Mesenchymal stem cell (in vitro differentiated cells and primary cell): ENCODE measurements around the gene PRKAG2.

Experiments
- DNase-seq: peaks from one replicate; pipeline ENCODE4 v3.0.0-alpha.2; 2013
- H2AFZ ChIP-seq: one replicate; pipeline ENCODE4 v1.6.1; 2013; ENCODE audit warnings: low read depth, mild to moderate bottlenecking, control low read depth, inconsistent platforms, low read length, moderate library complexity
- H2AK5ac ChIP-seq: 2 replicates; pipeline ENCODE4 v1.6.1; 2013; ENCODE audit warnings: low read length, moderate library complexity, mild to moderate bottlenecking, inconsistent platforms; ENCODE audit not compliant: severe bottlenecking
- H2BK120ac ChIP-seq: one replicate; pipeline ENCODE4 v1.6.1; 2013; ENCODE audit warnings: low read depth, mild to moderate bottlenecking, inconsistent platforms, low read length, moderate library complexity
- H2BK12ac ChIP-seq, 2 experiments: one replicate each; pipeline ENCODE4 v1.6.1; 2013; ENCODE audit warnings: inconsistent platforms in 2 of 2, low read length in 2 of 2, mild to moderate bottlenecking in 2 of 2, moderate library complexity in 2 of 2, control low read depth in 1 of 2
- H2BK15ac ChIP-seq: one replicate; pipeline ENCODE4 v1.6.1; 2013; ENCODE audit warnings: mild to moderate bottlenecking, low read depth, inconsistent platforms; ENCODE audit not compliant: poor library complexity, severe bottlenecking
- H2BK5ac ChIP-seq: 2 replicates; pipeline ENCODE4 v1.6.1; 2013; ENCODE audit warnings: low read depth, mild to moderate bottlenecking, low read length, control low read depth, inconsistent platforms; ENCODE audit not compliant: poor library complexity, severe bottlenecking
- H3K14ac ChIP-seq, 2 experiments: one replicate each; pipeline ENCODE4 v1.6.1; 2013; ENCODE audit warnings: inconsistent platforms in 2 of 2, low read length in 2 of 2, control low read depth in 1 of 2, mild to moderate bottlenecking in 1 of 2, moderate library complexity in 1 of 2
- H3K18ac ChIP-seq, 2 experiments: one replicate each; pipeline ENCODE4 v1.6.1; 2013; ENCODE audit warnings: inconsistent platforms in 2 of 2, low read length in 2 of 2, control low read depth in 1 of 2, low read depth in 1 of 2, mild to moderate bottlenecking in 1 of 2
- H3K23ac ChIP-seq, 2 experiments: one replicate each; pipeline ENCODE4 v1.6.1; 2013; ENCODE audit warnings: inconsistent platforms in 2 of 2, low read length in 2 of 2, mild to moderate bottlenecking in 2 of 2, moderate library complexity in 2 of 2, control low read depth in 1 of 2
- H3K27ac ChIP-seq: 2 replicates; pipeline ENCODE4 v1.5.1; 2013; ENCODE audit warnings: mild to moderate bottlenecking, moderate library complexity, low read length, control low read depth, inconsistent platforms; ENCODE audit not compliant: poor library complexity, severe bottlenecking
- H3K27me3 ChIP-seq, 2 experiments: 2 replicates each; pipeline versions ENCODE4 v1.6.1 to v1.7.0; 2013; ENCODE audit warnings: low read length in 2 of 2, mild to moderate bottlenecking in 2 of 2, moderate library complexity in 2 of 2, control low read depth in 1 of 2, inconsistent platforms in 1 of 2; ENCODE audit not compliant: control insufficient read depth in 1 of 2, insufficient read depth in 1 of 2
- H3K36me3 ChIP-seq, 2 experiments: 2 replicates each; pipeline versions ENCODE4 v1.6.1 to v1.7.0; 2013; ENCODE audit warnings: low read length in 2 of 2, control low read depth in 1 of 2, inconsistent platforms in 1 of 2, low read depth in 1 of 2, mild to moderate bottlenecking in 1 of 2; ENCODE audit not compliant: insufficient read depth in 2 of 2, control insufficient read depth in 1 of 2
- H3K4ac ChIP-seq, 2 experiments: one replicate each; pipeline ENCODE4 v1.6.1; 2013; ENCODE audit warnings: inconsistent platforms in 2 of 2, low read length in 2 of 2, mild to moderate bottlenecking in 2 of 2, moderate library complexity in 2 of 2, control low read depth in 1 of 2, low read depth in 1 of 2
- H3K4me1 ChIP-seq: 2 replicates; pipeline ENCODE4 v1.6.1; 2013; ENCODE audit warnings: low read depth, low read length, control low read depth; ENCODE audit not compliant: control insufficient read depth, insufficient read depth
- H3K4me2 ChIP-seq: 2 replicates; pipeline ENCODE4 v1.6.1; 2013; ENCODE audit warnings: low read length, mild to moderate bottlenecking, inconsistent platforms; ENCODE audit not compliant: poor library complexity, severe bottlenecking
- H3K4me3 ChIP-seq, 2 experiments: 2 replicates each; pipeline versions ENCODE4 v1.5.1 to v1.7.0; 2013; ENCODE audit warnings: low read length in 2 of 2, mild to moderate bottlenecking in 2 of 2, control low read depth in 1 of 2, low read depth in 1 of 2; ENCODE audit not compliant: insufficient read depth in 1 of 2
- H3K79me1 ChIP-seq: replicated peaks from 2 replicates; pipeline ENCODE4 v1.6.1; 2013; ENCODE audit warnings: mild to moderate bottlenecking, control low read depth, low read length, inconsistent platforms; ENCODE audit not compliant: poor library complexity, severe bottlenecking
- H3K9ac ChIP-seq: 2 replicates; pipeline ENCODE4 v1.7.0; 2013; ENCODE audit warnings: mild to moderate bottlenecking, low read length, moderate library complexity
- H3K9me3 ChIP-seq: 2 replicates; pipeline ENCODE4 v1.7.0; 2013; ENCODE audit warnings: mild to moderate bottlenecking, low read length; ENCODE audit not compliant: control insufficient read depth
- H4K8ac ChIP-seq: one replicate; pipeline ENCODE4 v1.6.1; 2013; ENCODE audit warnings: inconsistent platforms, mild to moderate bottlenecking, low read length, moderate library complexity
- H4K91ac ChIP-seq: one replicate; pipeline ENCODE4 v1.6.1; 2013; ENCODE audit warnings: mild to moderate bottlenecking, low read length, inconsistent platforms
- WGBS: methylation state at CpG from one replicate; pipeline ENCODE4 v1.1.7; 2013; ENCODE audit warnings: mixed read lengths; 5-methylcytosine and 5-hydroxymethylcytosine counted together

Gene PRKAG2

DNA sequence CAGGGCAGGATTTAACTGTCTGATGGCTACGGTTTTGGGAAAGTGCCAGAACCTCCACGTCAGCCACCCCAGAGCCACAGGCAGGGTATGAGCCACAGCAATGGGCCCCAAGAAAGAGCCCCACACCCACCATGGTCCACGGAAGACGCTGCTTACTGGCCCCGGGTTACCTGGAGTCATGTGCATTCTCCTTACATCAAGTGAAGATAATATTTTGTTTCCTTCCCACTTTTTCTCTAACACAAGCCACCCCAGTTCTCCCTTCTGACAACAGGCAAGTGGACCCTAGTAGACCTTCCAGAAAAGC is 67.1 kb downstream of the PRKAG2 start:
- H3K27me3 ChIP-seq, result peaks cover 36 to 61% of the 10 kb centered on the region in 2 experiments
- no peak overlapping the region for H4K91ac ChIP-seq
- no peaks in the 10 kb centered on the region for H3K79me1 ChIP-seq
- H2AK5ac ChIP-seq, result no peak overlapping the region
- H3K23ac ChIP-seq, result no peak overlapping the region
- H2BK12ac ChIP-seq, result no peak overlapping the region
- H3K4me1 ChIP-seq, result peaks cover 7% of the 10 kb centered on the region
- H3K4me2 ChIP-seq, result no peak overlapping the region
- H3K9ac ChIP-seq, result no peak overlapping the region
- H3K4ac ChIP-seq, result no peak overlapping the region
- no peak overlapping the region for H4K8ac ChIP-seq
- no peak overlapping the region for H2BK120ac ChIP-seq
- H3K18ac ChIP-seq, result no peak overlapping the region
- no peak overlapping the region for H2BK15ac ChIP-seq
- H3K4me3 ChIP-seq, result no peak overlapping the region
- DNase-seq, result no peak
- no peak overlapping the region for H3K14ac ChIP-seq
- no peak overlapping the region for H3K27ac ChIP-seq
- H2BK5ac ChIP-seq, result no peak overlapping the region
- H3K36me3 ChIP-seq, result no peaks in the 10 kb centered on the region
- peaks cover 4% of the 10 kb centered on the region for H3K9me3 ChIP-seq
- WGBS, result 89% methylated on average over 5 of the region's 5 CpGs
- H2AFZ ChIP-seq, result no peak overlapping the region

DNA sequence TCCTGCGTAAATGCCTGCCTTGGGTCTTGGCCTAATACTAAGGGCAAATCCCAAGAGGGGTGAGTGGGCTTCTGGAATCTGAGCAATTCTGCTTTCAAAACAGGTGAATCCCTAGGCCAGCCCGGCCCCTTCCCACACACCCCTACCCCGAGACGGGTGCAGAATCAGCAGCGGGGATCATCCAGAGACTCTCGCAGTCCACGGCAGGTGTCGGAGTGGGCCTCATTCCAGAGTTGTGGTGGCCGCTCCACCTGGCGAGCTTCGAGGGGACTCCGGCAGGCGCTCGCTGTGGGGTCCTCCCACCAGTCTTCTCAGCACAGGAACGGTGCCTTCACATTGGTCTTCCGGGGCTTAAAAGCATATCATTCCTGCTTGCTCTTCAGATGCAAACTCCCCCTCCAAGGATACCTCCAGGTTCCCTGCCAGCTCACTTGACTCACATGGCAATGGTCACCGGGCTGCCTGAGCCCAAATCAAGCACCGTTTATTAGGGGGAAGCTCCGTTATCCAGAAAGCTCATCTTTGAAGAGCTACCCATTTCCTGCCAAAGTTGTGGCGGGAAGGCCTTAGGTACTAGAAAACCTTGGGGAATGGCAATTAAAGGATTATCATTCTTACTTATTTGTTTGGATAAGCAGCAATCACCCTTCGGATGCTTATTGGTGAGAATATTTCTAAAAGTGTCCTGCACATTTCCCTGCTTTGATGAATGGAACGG is 67.6 kb downstream of the PRKAG2 start:
- Histone ChIP-seq H3K4ac (no peak overlapping the region), H3K18ac (no peak overlapping the region), H2AK5ac (no peak overlapping the region), H3K4me3 (no peak overlapping the region), H4K8ac (no peak overlapping the region), H2BK5ac (no peak overlapping the region), H2BK120ac (no peak overlapping the region), H3K14ac (no peak overlapping the region), H3K4me1 (peaks cover 3% of the 10 kb centered on the region), H3K27ac (no peak overlapping the region), H3K9me3 (peaks cover 4% of the 10 kb centered on the region), H3K27me3 (peaks cover 36 to 61% of the 10 kb centered on the region in 2 experiments), H3K23ac (no peak overlapping the region), H2AFZ (no peak overlapping the region), H3K79me1 (no peaks in the 10 kb centered on the region), H2BK12ac (no peak overlapping the region), H3K9ac (no peak overlapping the region), H2BK15ac (no peak overlapping the region), H3K4me2 (no peak overlapping the region), H3K36me3 (no peaks in the 10 kb centered on the region), H4K91ac (no peak overlapping the region)
- DNase-seq, result no peak
- WGBS, result 92% methylated on average over 22 of the region's 22 CpGs

DNA sequence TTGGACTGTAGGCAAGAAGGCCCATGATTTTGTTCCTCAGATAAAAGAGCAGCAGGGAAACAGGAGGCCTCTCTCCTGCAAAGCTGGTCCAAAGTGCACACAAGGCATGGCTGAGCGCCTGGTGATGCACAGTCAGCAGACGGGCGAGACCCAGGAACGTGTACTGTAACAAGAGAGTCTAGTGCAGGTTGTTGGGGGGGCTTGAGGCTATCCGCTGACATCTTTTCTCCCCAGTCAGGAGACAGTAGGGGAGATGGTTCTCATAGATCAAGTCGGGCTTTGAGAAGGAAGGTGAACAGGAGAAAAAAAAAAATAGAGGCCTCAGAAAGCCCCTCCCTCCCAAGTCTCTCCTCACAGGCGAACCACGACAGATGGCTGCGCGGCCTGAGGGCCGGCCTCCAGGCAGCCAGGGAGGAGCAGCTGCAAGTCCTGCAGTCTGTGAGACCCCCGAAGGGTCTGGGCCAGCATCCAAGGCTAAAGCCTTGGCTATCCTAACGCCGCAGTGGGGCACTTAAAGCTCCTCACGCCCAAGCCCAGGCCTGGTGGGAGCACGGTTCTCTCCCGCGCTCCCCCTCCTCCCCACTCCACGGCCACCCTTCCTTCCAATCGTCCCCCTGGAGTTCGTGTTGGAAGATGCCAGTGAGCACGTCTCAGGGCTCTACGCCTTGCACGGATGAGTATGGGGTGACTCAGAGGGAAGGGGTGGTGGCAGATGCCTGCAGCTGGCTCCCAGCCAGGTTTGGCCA is 68.3 kb downstream of the PRKAG2 start:
- Histone ChIP-seq H2BK12ac (no peak overlapping the region), H3K4me1 (peaks cover 3% of the 10 kb centered on the region)

DNA sequence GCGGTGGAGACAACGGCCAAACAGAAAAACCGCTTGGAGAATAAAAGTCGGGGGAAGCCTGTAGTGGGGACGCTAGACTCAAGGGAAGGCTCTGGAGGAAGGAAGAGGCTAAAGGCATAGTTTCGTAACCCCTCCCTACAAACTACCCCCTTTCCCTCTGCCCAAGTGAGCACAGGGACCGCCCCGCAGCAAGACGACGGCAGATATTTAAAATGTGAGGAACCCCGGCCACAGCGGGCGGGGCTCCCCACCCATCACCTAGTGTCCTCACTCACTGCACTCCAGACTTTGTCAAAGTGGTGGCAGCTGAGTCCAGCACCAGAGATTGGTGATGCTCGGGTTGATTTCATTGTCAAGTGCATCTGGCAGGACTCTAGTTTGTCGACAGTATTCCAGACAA is 69.1 kb downstream of the PRKAG2 start:
- Histone ChIP-seq H3K36me3 (no peaks in the 10 kb centered on the region), H4K8ac (no peak overlapping the region), H3K4me1 (peaks cover 3% of the 10 kb centered on the region), H3K23ac (no peak overlapping the region), H3K27ac (no peak overlapping the region), H3K9me3 (peaks cover 4% of the 10 kb centered on the region), H3K79me1 (no peaks in the 10 kb centered on the region), H2BK5ac (no peak overlapping the region), H3K14ac (no peak overlapping the region), H3K4me2 (no peak overlapping the region), H2BK12ac (no peak overlapping the region), H3K4ac (no peak overlapping the region), H2AK5ac (no peak overlapping the region), H3K9ac (no peak overlapping the region), H3K27me3 (peaks cover 31 to 48% of the 10 kb centered on the region in 2 experiments), H4K91ac (no peak overlapping the region), H2AFZ (no peak overlapping the region), H2BK120ac (no peak overlapping the region), H2BK15ac (no peak overlapping the region), H3K4me3 (no peak overlapping the region), H3K18ac (no peak overlapping the region)
- WGBS, result 93% methylated on average over 13 of the region's 15 CpGs
- no peak for DNase-seq

More for the DNA sequence above, 68.3 kb downstream of the PRKAG2 start:
- Histone ChIP-seq H2BK120ac (no peak overlapping the region), H3K4ac (no peak overlapping the region), H3K4me3 (peak overlapping the region in 1 of 2 experiments; percentile 7), H3K23ac (no peak overlapping the region), H3K9me3 (peaks cover 4% of the 10 kb centered on the region), H4K91ac (no peak overlapping the region), H3K14ac (no peak overlapping the region), H3K4me2 (no peak overlapping the region), H2BK5ac (no peak overlapping the region), H2AK5ac (no peak overlapping the region), H3K27me3 (peaks cover 34 to 56% of the 10 kb centered on the region in 2 experiments), H4K8ac (no peak overlapping the region), H3K9ac (no peak overlapping the region), H3K18ac (no peak overlapping the region), H2AFZ (no peak overlapping the region), H3K79me1 (no peaks in the 10 kb centered on the region), H3K36me3 (no peaks in the 10 kb centered on the region), H3K27ac (no peak overlapping the region), H2BK15ac (no peak overlapping the region)
- no peak for DNase-seq
- 83% methylated on average over 22 of the region's 24 CpGs for WGBS
